ENCODE measurements around the gene APOBR. TPM values are rescaled to one million over a fixed set of nuclear protein-coding genes. Genes with fewer than 3 reads are reported as not detected.

The APOBR gene
- total and polyA plus RNA-seq, 2 of the 13 experiments (the other 11 are each of a cell fraction or from before 2014, with no cell fraction given) = 0.03 TPM; not detected in 1

- TF ChIP-seq TP53 (CRISPR knock-in tag; conservative IDR thresholded peaks at IDR 0.05) (no peak), ATM (IDR thresholded peaks at IDR 0.05; ENCODE audit: borderline replicate concordance) (no peak), ZNF30 (CRISPR knock-in tag; IDR thresholded peaks at IDR 0.05) (no peak), NKX3-1 (CRISPR knock-in tag; IDR thresholded peaks at IDR 0.05) (peak; percentile 66; the same call in 1 of the 2 replicates), DNMT1 (CRISPR knock-in tag; IDR thresholded peaks at IDR 0.05) (no peak), REST (IDR thresholded peaks at IDR 0.05; ENCODE audit: borderline replicate concordance in 1 of 2, low read depth in 1 of 2, low read length in 2 of 2) (0 out of 4 replicates have a peak, but pooled peaks of 1 of the 2 experiments have one; percentile 6), RXRA (CRISPR knock-in tag; IDR thresholded peaks at IDR 0.05) (peak; percentile 27; the same call in 1 of the 2 replicates), RFX3 (CRISPR knock-in tag; IDR thresholded peaks at IDR 0.05) (no peak), SMAD3 (CRISPR knock-in tag; IDR thresholded peaks at IDR 0.05) (no peak), ZNF780A (CRISPR knock-in tag; IDR thresholded peaks at IDR 0.05) (no peak), ATRX (CRISPR knock-in tag; IDR thresholded peaks at IDR 0.05; ENCODE audit: borderline replicate concordance) (no peak), JARID2 (CRISPR knock-in tag; IDR thresholded peaks at IDR 0.05; ENCODE audit: insufficient replicate concordance) (peak; percentile 5), ZNF792 (CRISPR knock-in tag; IDR thresholded peaks at IDR 0.05) (0 out of 2 replicates have a peak, but pooled peaks have one; percentile 37), ZNF3 (CRISPR knock-in tag; IDR thresholded peaks at IDR 0.05) (0 out of 2 replicates have a peak, but pooled peaks have one; percentile 33), ZNF850 (CRISPR knock-in tag; conservative IDR thresholded peaks at IDR 0.05) (no peak), ZNF382 (CRISPR knock-in tag; IDR thresholded peaks at IDR 0.05; ENCODE audit: borderline replicate concordance) (no peak), ETV6 (CRISPR knock-in tag; conservative IDR thresholded peaks at IDR 0.05) (no peak), ZNF512 (CRISPR knock-in tag; IDR thresholded peaks at IDR 0.05) (no peak), ATF1 (CRISPR knock-in tag; IDR thresholded peaks at IDR 0.05) (peak; percentile 81), ZNF333 (CRISPR knock-in tag; IDR thresholded peaks at IDR 0.05; ENCODE audit: borderline replicate concordance) (peak; percentile 89; the same call in 1 of the 2 replicates)
- TF ChIP-seq, protein P1, sequence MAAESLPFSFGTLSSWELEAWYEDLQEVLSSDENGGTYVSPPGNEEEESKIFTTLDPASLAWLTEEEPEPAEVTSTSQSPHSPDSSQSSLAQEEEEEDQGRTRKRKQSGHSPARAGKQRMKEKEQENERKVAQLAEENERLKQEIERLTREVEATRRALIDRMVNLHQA (CRISPR knock-in tag; IDR thresholded peaks at IDR 0.05) = no peak
- TF ChIP-seq, protein P2, sequence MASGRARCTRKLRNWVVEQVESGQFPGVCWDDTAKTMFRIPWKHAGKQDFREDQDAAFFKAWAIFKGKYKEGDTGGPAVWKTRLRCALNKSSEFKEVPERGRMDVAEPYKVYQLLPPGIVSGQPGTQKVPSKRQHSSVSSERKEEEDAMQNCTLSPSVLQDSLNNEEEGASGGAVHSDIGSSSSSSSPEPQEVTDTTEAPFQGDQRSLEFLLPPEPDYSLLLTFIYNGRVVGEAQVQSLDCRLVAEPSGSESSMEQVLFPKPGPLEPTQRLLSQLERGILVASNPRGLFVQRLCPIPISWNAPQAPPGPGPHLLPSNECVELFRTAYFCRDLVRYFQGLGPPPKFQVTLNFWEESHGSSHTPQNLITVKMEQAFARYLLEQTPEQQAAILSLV (CRISPR knock-in tag; IDR thresholded peaks at IDR 0.05; ENCODE audit: borderline replicate concordance) = peak; percentile 71; the same call in 1 of the 2 replicates
- TF ChIP-seq, protein P3, sequence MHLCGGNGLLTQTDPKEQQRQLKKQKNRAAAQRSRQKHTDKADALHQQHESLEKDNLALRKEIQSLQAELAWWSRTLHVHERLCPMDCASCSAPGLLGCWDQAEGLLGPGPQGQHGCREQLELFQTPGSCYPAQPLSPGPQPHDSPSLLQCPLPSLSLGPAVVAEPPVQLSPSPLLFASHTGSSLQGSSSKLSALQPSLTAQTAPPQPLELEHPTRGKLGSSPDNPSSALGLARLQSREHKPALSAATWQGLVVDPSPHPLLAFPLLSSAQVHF (CRISPR knock-in tag; IDR thresholded peaks at IDR 0.05) = no peak
- TF ChIP-seq, protein P4, sequence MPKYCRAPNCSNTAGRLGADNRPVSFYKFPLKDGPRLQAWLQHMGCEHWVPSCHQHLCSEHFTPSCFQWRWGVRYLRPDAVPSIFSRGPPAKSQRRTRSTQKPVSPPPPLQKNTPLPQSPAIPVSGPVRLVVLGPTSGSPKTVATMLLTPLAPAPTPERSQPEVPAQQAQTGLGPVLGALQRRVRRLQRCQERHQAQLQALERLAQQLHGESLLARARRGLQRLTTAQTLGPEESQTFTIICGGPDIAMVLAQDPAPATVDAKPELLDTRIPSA (CRISPR knock-in tag; IDR thresholded peaks at IDR 0.05; ENCODE audit: borderline replicate concordance) = peak; percentile 90
Measured at GRCh38 chr16:28491970-28492474, 2.4 kb upstream of the APOBR start, which contains the start of gene CLN3 (continued).

Measured in HepG2 (cell line).